ENCODE measurements around the gene BAX. TPM values are rescaled to one million over a fixed set of nuclear protein-coding genes. Genes with fewer than 3 reads are reported as not detected.

BAX gene
- total RNA-seq, 4 donors from 2014 or later: 7.9 to 21.8 (median 18.0) TPM

DNA sequence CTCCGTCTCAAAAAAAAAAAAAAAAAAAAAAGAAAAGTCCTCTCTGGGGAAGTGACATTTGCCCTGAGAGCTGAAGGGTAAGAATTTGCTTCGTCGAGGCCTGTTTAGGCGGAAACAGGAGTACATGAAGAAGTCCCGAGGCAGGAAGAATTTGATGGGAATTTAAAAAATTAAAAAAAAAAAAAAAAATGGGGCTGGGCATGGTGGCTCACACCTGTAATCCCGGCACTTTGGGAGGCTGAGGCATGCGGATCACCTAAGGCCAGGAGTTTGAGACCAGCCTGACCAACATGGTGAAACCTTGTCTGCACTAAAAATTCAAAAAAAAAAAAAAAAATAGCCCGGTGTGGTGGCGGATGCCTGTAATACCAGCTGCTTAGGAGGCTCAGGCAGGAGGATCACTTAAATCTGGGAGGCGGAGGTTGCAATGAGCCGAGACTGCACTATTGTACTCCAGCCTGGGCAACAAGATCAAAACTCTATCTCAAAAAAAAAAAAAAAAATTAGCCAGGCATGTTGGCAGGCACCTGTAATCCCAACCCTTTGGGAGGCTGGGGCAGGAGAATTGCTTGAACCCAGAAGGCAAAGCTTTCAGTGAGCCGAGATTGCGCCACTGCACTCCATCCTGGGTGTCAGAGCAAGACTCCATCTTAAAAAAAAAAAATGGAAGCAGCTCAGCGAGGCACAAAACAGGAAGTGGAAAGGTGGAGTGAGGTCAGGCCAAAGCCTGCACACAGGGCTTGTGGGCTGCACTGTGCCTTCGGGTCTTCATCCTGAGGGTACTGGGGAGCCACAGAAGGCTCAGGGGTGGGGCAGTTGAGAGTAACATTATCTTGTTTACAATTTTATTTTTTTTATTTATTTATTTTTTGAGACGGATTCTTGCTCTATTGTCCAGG is 4.9 kb downstream of the BAX start:
- no peak for TF ChIP-seq POLR2A (IDR thresholded peaks at IDR 0.05)
- TF ChIP-seq, protein P1, sequence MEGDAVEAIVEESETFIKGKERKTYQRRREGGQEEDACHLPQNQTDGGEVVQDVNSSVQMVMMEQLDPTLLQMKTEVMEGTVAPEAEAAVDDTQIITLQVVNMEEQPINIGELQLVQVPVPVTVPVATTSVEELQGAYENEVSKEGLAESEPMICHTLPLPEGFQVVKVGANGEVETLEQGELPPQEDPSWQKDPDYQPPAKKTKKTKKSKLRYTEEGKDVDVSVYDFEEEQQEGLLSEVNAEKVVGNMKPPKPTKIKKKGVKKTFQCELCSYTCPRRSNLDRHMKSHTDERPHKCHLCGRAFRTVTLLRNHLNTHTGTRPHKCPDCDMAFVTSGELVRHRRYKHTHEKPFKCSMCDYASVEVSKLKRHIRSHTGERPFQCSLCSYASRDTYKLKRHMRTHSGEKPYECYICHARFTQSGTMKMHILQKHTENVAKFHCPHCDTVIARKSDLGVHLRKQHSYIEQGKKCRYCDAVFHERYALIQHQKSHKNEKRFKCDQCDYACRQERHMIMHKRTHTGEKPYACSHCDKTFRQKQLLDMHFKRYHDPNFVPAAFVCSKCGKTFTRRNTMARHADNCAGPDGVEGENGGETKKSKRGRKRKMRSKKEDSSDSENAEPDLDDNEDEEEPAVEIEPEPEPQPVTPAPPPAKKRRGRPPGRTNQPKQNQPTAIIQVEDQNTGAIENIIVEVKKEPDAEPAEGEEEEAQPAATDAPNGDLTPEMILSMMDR (IDR thresholded peaks at IDR 0.05 in 4 of 5, conservative IDR thresholded peaks at IDR 0.05 in 1 of 5): no peak
- DNase-seq: no peak
- ATAC-seq: no peak
- Histone ChIP-seq H3K27me3 (no peaks in the 10 kb centered on the region), H3K4me1 (peaks cover 21 to 26% of the 10 kb centered on the region in 2 donors), H3K4me3 (no peak overlapping the region), H3K27ac (no peak overlapping the region), H3K36me3 (no peaks in the 10 kb centered on the region), H3K9me3 (no peaks in the 10 kb centered on the region)
- intact Hi-C loops (cut with DNase I; ENCODE audit: low total_unique reads) (no loop called here), in situ Hi-C loops (cut with MboI; ENCODE audit: low sequenced_read_pairs in 4 of 4) (loop anchor here in 2 of 4 donors (10.0 to 25.0 kb wide), 2 partner anchors 85 to 97 kb away; partner anchors contain the start of genes PPP1R15A (in 2 of the 2) and PLEKHA4 (in 1 of the 2))

DNA sequence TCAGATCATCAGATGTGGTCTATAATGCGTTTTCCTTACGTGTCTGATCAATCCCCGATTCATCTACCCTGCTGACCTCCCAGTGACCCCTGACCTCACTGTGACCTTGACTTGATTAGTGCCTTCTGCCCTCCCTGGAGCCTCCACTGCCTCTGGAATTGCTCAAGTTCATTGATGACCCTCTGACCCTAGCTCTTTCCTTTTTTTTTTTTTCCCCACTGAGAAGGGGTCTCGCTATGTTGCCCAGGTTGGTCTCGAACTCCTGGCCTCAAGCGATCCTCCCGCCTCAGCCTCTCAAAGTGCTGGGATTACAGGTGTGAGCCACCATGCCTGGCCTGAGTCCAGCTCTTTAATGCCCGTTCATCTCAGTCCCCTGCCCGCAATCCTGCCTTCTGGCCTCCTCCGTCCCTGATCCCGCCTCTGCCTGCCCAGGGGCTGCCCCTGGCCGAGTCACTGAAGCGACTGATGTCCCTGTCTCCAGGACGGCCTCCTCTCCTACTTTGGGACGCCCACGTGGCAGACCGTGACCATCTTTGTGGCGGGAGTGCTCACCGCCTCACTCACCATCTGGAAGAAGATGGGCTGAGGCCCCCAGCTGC is 6.5 kb downstream of the BAX start:
- Histone ChIP-seq H3K27me3 (no peaks in the 10 kb centered on the region), H3K36me3 (peaks cover 0 to 3% of the 10 kb centered on the region in 2 donors), H3K4me1 (peaks cover 19 to 23% of the 10 kb centered on the region in 2 donors), H3K4me3 (no peak overlapping the region), H3K27ac (peak overlapping the region in 3 of 4 donors; percentile 14 to 99 (median 99)), H3K9me3 (no peaks in the 10 kb centered on the region)
- TF ChIP-seq, protein P1 (IDR thresholded peaks at IDR 0.05 in 4 of 5, conservative IDR thresholded peaks at IDR 0.05 in 1 of 5): no peak
- no peak for TF ChIP-seq POLR2A (IDR thresholded peaks at IDR 0.05)
- in situ Hi-C loops (cut with MboI; ENCODE audit: low sequenced_read_pairs in 4 of 4) (loop anchor here in 2 of 4 donors (10.0 to 25.0 kb wide), 2 partner anchors 86 to 99 kb away; partner anchors contain the start of genes PPP1R15A (in 2 of the 2) and PLEKHA4 (in 1 of the 2)), intact Hi-C loops (cut with DNase I; ENCODE audit: low total_unique reads) (no loop called here)
- ATAC-seq: no peak
- peak in 1 of 2 donors; percentile 36 for DNase-seq

DNA sequence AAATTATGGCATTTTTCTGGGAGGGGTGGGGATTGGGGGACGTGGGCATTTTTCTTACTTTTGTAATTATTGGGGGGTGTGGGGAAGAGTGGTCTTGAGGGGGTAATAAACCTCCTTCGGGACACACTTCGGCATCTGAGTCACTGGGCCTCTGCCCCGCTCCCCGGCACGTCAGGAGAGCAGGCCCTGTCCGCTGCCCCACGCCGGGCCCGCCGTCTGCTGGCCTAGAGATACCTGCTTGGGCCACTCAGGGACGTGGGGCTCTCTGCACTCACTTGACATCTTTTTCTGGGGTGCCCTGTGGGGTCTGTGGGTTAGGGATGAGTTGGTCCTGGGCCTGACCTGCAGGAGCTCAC is 7.0 kb downstream of the BAX start:
- no peak for TF ChIP-seq POLR2A (IDR thresholded peaks at IDR 0.05)
- in situ Hi-C loops (cut with MboI; ENCODE audit: low sequenced_read_pairs in 4 of 4) (loop anchor here in 2 of 4 donors (10.0 to 25.0 kb wide), 2 partner anchors 87 to 99 kb away; partner anchors contain the start of genes PPP1R15A (in 2 of the 2) and PLEKHA4 (in 1 of the 2)), intact Hi-C loops (cut with DNase I; ENCODE audit: low total_unique reads) (no loop called here)
- Histone ChIP-seq H3K4me3 (no peak overlapping the region), H3K36me3 (peaks cover 0 to 8% of the 10 kb centered on the region in 2 donors), H3K27me3 (no peaks in the 10 kb centered on the region), H3K9me3 (no peaks in the 10 kb centered on the region), H3K27ac (peak overlapping the region; percentile 89 to 99 (median 98)), H3K4me1 (peaks cover 24 to 28% of the 10 kb centered on the region in 2 donors)
- no peak for DNase-seq
- no peak for ATAC-seq

DNA sequence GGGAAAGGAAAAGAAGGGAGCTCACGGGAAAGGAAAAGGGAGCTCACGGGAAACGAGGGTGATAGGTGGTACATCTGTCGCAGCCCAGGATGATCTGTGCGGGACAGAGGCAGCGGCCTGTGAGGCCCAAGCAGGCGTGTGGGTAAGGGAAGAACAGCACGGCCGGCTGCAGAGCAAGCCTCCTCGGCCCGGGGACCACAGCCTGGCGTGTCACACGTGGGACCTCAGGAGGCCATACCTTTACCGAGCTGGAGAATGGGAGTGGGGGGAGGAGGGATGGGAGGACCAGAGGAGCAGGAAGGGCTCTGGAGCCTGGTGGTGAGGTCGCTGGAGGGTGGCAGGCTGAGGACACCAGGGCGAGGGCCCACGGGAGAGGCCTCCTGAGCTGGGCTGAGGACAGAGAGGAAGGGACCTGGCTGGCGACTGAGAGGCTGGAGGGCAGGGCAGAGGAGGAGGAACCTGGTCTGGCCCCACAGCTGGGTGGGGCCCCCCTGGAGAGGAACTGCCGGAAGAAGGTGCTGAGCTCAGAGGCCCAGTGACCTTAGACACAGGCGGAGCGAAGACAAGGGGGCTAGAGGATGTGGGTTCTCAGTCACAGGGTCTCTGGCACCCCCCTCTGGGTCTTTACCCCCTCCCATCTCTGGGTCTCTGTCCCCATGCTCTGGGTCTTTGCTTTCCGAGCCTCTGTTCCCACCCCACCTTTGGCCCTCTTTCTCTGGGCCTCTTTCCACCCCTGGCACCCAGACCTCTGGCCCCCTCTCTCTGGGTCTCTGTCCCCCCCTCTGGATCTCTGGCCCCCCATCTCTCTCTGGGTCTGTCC is 7.6 kb downstream of the BAX start:
- in situ Hi-C loops (cut with MboI; ENCODE audit: low sequenced_read_pairs in 4 of 4) (loop anchor here in 2 of 4 donors (10.0 to 25.0 kb wide), 2 partner anchors 87 to 100 kb away; partner anchors contain the start of genes PPP1R15A (in 2 of the 2) and PLEKHA4 (in 1 of the 2)), intact Hi-C loops (cut with DNase I; ENCODE audit: low total_unique reads) (no loop called here)
- Histone ChIP-seq H3K4me1 (peaks cover 27 to 33% of the 10 kb centered on the region in 2 donors), H3K27me3 (no peaks in the 10 kb centered on the region), H3K36me3 (peaks cover 0 to 11% of the 10 kb centered on the region in 2 donors), H3K9me3 (no peaks in the 10 kb centered on the region), H3K4me3 (no peak overlapping the region), H3K27ac (peak overlapping the region; percentile 89 to 99 (median 98))
- DNase-seq: peak in 1 of 2 donors; percentile 51
- ATAC-seq: no peak
- peak; percentile 32 to 55 for TF ChIP-seq POLR2A (IDR thresholded peaks at IDR 0.05)
- TF ChIP-seq, protein P1 (IDR thresholded peaks at IDR 0.05 in 4 of 5, conservative IDR thresholded peaks at IDR 0.05 in 1 of 5): no peak

All from gastrocnemius medialis (tissue), 4 donors.